K562 treated with DMSO at 1 percent for 12 hours (cell line): Measurements from ENCODE around the gene RPS15. TPM values are rescaled to one million over a fixed set of nuclear protein-coding genes. Genes with fewer than 3 reads are reported as not detected.

Experiments used
- total RNA-seq: library from RNA; unstranded; fragments of 300-600 nt; gene quantifications from 2 replicates; pipeline ENCODE4 v1.2.3, GENCODE V29; 2022; ENCODE audit not compliant: insufficient read depth

The RPS15 gene
- 5,123 and 6,382 TPM in 2 replicates for total RNA-seq

GRCh38 chr19:1438035-1438932 is at the start of gene RPS15:
Gene RPS15, plus strand, starts transcription at chr19:1438396. Its CDS starts 30 bp downstream, at chr19:1438426.

GRCh38 chr19:1401138-1401888 is 36.9 kb upstream of the RPS15 start, which contains the start of gene GAMT:
Gene GAMT, minus strand, starts transcription at chr19:1401542. Its CDS starts 66 bp downstream, at chr19:1401476.

GRCh38 chr19:1407528-1408299 is 30.5 kb upstream of the RPS15 start, which contains the start of gene DAZAP1:
Gene DAZAP1, plus strand, starts transcription at chr19:1407586. Its CDS starts 188 bp downstream, at chr19:1407774.

GRCh38 chr19:1449467-1450442 is 11.6 kb downstream of the RPS15 start, which contains the start of gene APC2:
Gene APC2, plus strand, starts transcription at chr19:1450121. Its CDS starts 2,881 bp downstream, at chr19:1453002.

GRCh38 chr19:1478934-1479707 is 40.9 kb downstream of the RPS15 start, which contains the start of gene C19orf25:
Gene C19orf25, minus strand, starts transcription at chr19:1479215. Its CDS starts 312 bp downstream, at chr19:1478903.

Other genes with a start within 250 kb of the RPS15 start
- gene STK11, start 232.6 kb upstream of the RPS15 start, total RNA-seq: 110 and 120 TPM in 2 replicates
- 5.0 and 7.4 TPM in 2 replicates for gene CBARP, start 200.4 kb upstream of the RPS15 start, total RNA-seq
- 293 and 447 TPM in 2 replicates for gene ATP5F1D, start 196.6 kb upstream of the RPS15 start, total RNA-seq
- gene MIDN, start 189.8 kb upstream of the RPS15 start, total RNA-seq: 28.3 and 68.2 TPM in 2 replicates
- gene CIRBP, start 169.1 kb upstream of the RPS15 start, total RNA-seq: 119 and 138 TPM in 2 replicates
- gene FAM174C, start 162.9 kb upstream of the RPS15 start, total RNA-seq: 61.8 and 96.0 TPM in 2 replicates
- gene EFNA2, start 152.5 kb upstream of the RPS15 start, total RNA-seq: not detected in 2 replicates
- 307 and 468 TPM in 2 replicates for gene NDUFS7, start 54.5 kb upstream of the RPS15 start, total RNA-seq
- 43.2 and 56.4 TPM in 2 replicates for gene GAMT, start 36.9 kb upstream of the RPS15 start, total RNA-seq
- gene DAZAP1, start 30.8 kb upstream of the RPS15 start, total RNA-seq: 92.5 and 122 TPM in 2 replicates
- gene APC2, start 11.7 kb downstream of the RPS15 start, total RNA-seq: 1.0 TPM in 1 of 2 replicates, not detected in the other
- 30.4 and 46.1 TPM in 2 replicates for gene C19orf25, start 40.8 kb downstream of the RPS15 start, total RNA-seq
- gene PCSK4, start 52.0 kb downstream of the RPS15 start, total RNA-seq: 3.8 TPM in 2 replicates
- gene REEP6, start 52.8 kb downstream of the RPS15 start, total RNA-seq: 45.7 and 46.9 TPM in 2 replicates
- gene ADAMTSL5, start 74.6 kb downstream of the RPS15 start, total RNA-seq: 7.4 and 8.0 TPM in 2 replicates
- not detected in 2 replicates for gene PLK5, start 85.7 kb downstream of the RPS15 start, total RNA-seq
- 22.5 and 30.1 TPM in 2 replicates for gene MEX3D, start 129.9 kb downstream of the RPS15 start, total RNA-seq
- gene MBD3, start 154.5 kb downstream of the RPS15 start, total RNA-seq: 101 and 130 TPM in 2 replicates
- 63.8 and 106 TPM in 2 replicates for gene UQCR11, start 167.1 kb downstream of the RPS15 start, total RNA-seq
- gene TCF3, start 214.2 kb downstream of the RPS15 start, total RNA-seq: 47.2 and 94.8 TPM in 2 replicates